GM23338 (cell line): ENCODE measurements around the gene PAX6. TPM values are rescaled to one million over a fixed set of nuclear protein-coding genes. Genes with fewer than 3 reads are reported as not detected.

ENCODE experiments used
- ATAC-seq: fragments of 200-7000 bp; cut with Tn5 transposase; 3 replicates; pipeline ENCODE4 v1.9.1; 2020
- DNase-seq: peaks from one replicate; pipeline ENCODE4 v3.0.0-alpha.2; 2015; ENCODE audit warnings: low spot score
- H2AFZ ChIP-seq: fragments of 200-600 bp; sonication (generic); 2 replicates; pipeline ENCODE4 v1.8.0; 2016; ENCODE audit warnings: antibody characterized with exemption, mild to moderate bottlenecking, moderate library complexity
- H3F3A ChIP-seq: fragments of 200-600 bp; sonication (generic); replicated peaks from 2 replicates; pipeline ENCODE4 v1.8.0; 2017; ENCODE audit warnings: antibody characterized with exemption, mixed run types, low read depth
- H3K27ac ChIP-seq: fragments of 200-600 bp; sonication (generic); 2 replicates; pipeline ENCODE4 v1.6.1; 2016; ENCODE audit warnings: low read depth
- H3K27me3 ChIP-seq: fragments of 200-600 bp; sonication (generic); 2 replicates; pipeline ENCODE4 v1.8.0; 2016; ENCODE audit warnings: mild to moderate bottlenecking, mixed run types, moderate library complexity; ENCODE audit not compliant: insufficient read depth
- H3K36me3 ChIP-seq: fragments of 200-600 bp; sonication (generic); 2 replicates; pipeline ENCODE4 v1.8.0; 2016; ENCODE audit warnings: mild to moderate bottlenecking; ENCODE audit not compliant: insufficient read depth
- H3K4me1 ChIP-seq: fragments of 200-600 bp; sonication (generic); 2 replicates; pipeline ENCODE4 v1.8.0; 2016; ENCODE audit warnings: mild to moderate bottlenecking, moderate library complexity; ENCODE audit not compliant: insufficient read depth
- H3K4me2 ChIP-seq: fragments of 200-600 bp; sonication (generic); 2 replicates; pipeline ENCODE4 v1.7.1; 2017; ENCODE audit warnings: mixed run types
- H3K4me3 ChIP-seq: fragments of 200-600 bp; sonication (generic); 2 replicates; pipeline ENCODE4 v1.6.1; 2016; ENCODE audit warnings: mixed run types
- H3K79me2 ChIP-seq: fragments of 200-600 bp; sonication (generic); replicated peaks from 2 replicates; pipeline ENCODE4 v1.8.0; 2017; ENCODE audit warnings: mild to moderate bottlenecking; ENCODE audit not compliant: insufficient read depth
- H3K9me2 ChIP-seq: fragments of 200-600 bp; sonication (generic); 2 replicates; pipeline ENCODE4 v1.8.0; 2017; ENCODE audit not compliant: insufficient read depth
- H4K20me1 ChIP-seq: fragments of 200-600 bp; sonication (generic); replicated peaks from 2 replicates; pipeline ENCODE4 v1.8.0; 2017; ENCODE audit warnings: mild to moderate bottlenecking; ENCODE audit not compliant: insufficient read depth
- H3K27ac Mint-ChIP-seq: 2 replicates; pipeline ENCODE4 v1.8.0; 2020; ENCODE audit warnings: inconsistent platforms, mild to moderate bottlenecking, moderate library complexity, mixed read lengths
- H3K27me3 Mint-ChIP-seq: 3 replicates; pipeline ENCODE4 v1.8.0; 2022; ENCODE audit warnings: low read depth, mild to moderate bottlenecking, moderate library complexity, mixed read lengths, inconsistent platforms; ENCODE audit not compliant: insufficient read depth, poor library complexity
- H3K36me3 Mint-ChIP-seq: 3 replicates; pipeline ENCODE4 v1.8.0; 2021; ENCODE audit warnings: low read depth, mild to moderate bottlenecking, inconsistent platforms, moderate library complexity, mixed read lengths
- H3K4me1 Mint-ChIP-seq: 3 replicates; pipeline ENCODE4 v1.8.0; 2020; ENCODE audit warnings: mild to moderate bottlenecking, inconsistent platforms, mixed read lengths
- H3K4me3 Mint-ChIP-seq: 3 replicates; pipeline ENCODE4 v1.8.0; 2021; ENCODE audit warnings: moderate library complexity, mild to moderate bottlenecking, inconsistent platforms, mixed read lengths
- H3K9me3 Mint-ChIP-seq: 3 replicates; pipeline ENCODE4 v1.8.0; 2020; ENCODE audit warnings: moderate library complexity, mild to moderate bottlenecking, inconsistent platforms, mixed read lengths
- EZH2 ChIP-seq: fragments of 200-600 bp; sonication (generic); IDR thresholded peaks from one replicate; pipeline ENCODE4 v1.8.0; 2017; ENCODE audit warnings: antibody characterized with exemption, mild to moderate bottlenecking, low read depth; ENCODE audit not compliant: unreplicated experiment
- EZH2phosphoT487 ChIP-seq: fragments of 200-600 bp; sonication (generic); IDR thresholded peaks from one replicate; pipeline ENCODE4 v1.8.1; 2018; ENCODE audit warnings: antibody characterized with exemption; ENCODE audit not compliant: unreplicated experiment
- JUNB ChIP-seq: IDR thresholded peaks from one replicate; pipeline ENCODE4 v1.6.1; 2016; ENCODE audit warnings: antibody characterized with exemption; ENCODE audit not compliant: unreplicated experiment
- NANOG ChIP-seq: IDR thresholded peaks from 2 replicates; pipeline ENCODE4 v1.6.1; 2016; ENCODE audit warnings: antibody characterized with exemption, borderline replicate concordance
- POLR2AphosphoS5 ChIP-seq: IDR thresholded peaks from 2 replicates; pipeline ENCODE4 v1.6.1; 2016; ENCODE audit warnings: antibody characterized with exemption, low read depth
- ZNF114 ChIP-seq: fragments of 250-450 bp; sonication (Bioruptor Pico); IDR thresholded peaks from 2 replicates; pipeline ENCODE4 v1.5.0; 2020; ENCODE audit warnings: mild to moderate bottlenecking, moderate library complexity
- ZNF331 ChIP-seq: fragments of 250-450 bp; sonication (Bioruptor Pico); IDR thresholded peaks from 2 replicates; pipeline ENCODE4 v1.5.0; 2020; ENCODE audit warnings: low read depth, mild to moderate bottlenecking, moderate library complexity
- ZNF462 ChIP-seq: fragments of 250-450 bp; sonication (Bioruptor Pico); IDR thresholded peaks from 2 replicates; pipeline ENCODE4 v1.5.0; 2020; ENCODE audit warnings: mild to moderate bottlenecking, moderate library complexity
- polyA plus RNA-seq: library from polyadenylated mRNA; unstranded; fragments of >200 nt; fragmentation: Nextera tagmentation; extraction: Ambion mirVana; gene quantifications from 2 replicates; pipeline ENCODE4 v1.2.1, GENCODE V29; 2016
- total RNA-seq: library from RNA; depleted of rRNA; stranded (reverse); fragments of >200 nt; shearing (Covaris generic); gene quantifications from 2 replicates; pipeline ENCODE4 v1.2.3, GENCODE V29; 2014

The PAX6 gene
- total and polyA plus RNA-seq, 2 experiments from 2014 or later: 0.17 to 0.45 TPM

GRCh38 chr11:31798057-31798553, 13.0 kb downstream of the PAX6 start (continued):
- TF ChIP-seq ZNF462 (CRISPR knock-in tag): no peak
- TF ChIP-seq POLR2AphosphoS5: no peak

GRCh38 chr11:31797190-31798056, 13.7 kb downstream of the PAX6 start:
- H3K27ac ChIP-seq: no peak overlapping the region
- H3K27me3 Mint-ChIP-seq: peaks cover 72% of the 10 kb centered on the region
- TF ChIP-seq ZNF462 (CRISPR knock-in tag) (no peak), JUNB (no peak), ZNF114 (CRISPR knock-in tag) (no peak), ZNF331 (CRISPR knock-in tag) (no peak), EZH2 (peak; percentile 93), EZH2phosphoT487 (peak; percentile 62), NANOG (no peak)

More at GRCh38 chr11:31797190-31798056, 13.7 kb downstream of the PAX6 start:
- peak overlapping the region; percentile 60 for H3K4me3 ChIP-seq
- H2AFZ ChIP-seq: peak overlapping the region; percentile 75; the same call in 1 of the 2 replicates
- Mint-ChIP-seq H3K36me3 (no peaks in the 10 kb centered on the region; the same call in 2 of the 3 replicates), H3K4me1 (peaks cover 33% of the 10 kb centered on the region), H3K9me3 (no peaks in the 10 kb centered on the region; the same call in 2 of the 3 replicates), H3K4me3 (peak overlapping the region; percentile 68), H3K27ac (no peak overlapping the region)
- peaks cover 92% of the 10 kb centered on the region for H3K27me3 ChIP-seq
- no peaks in the 10 kb centered on the region for H3K9me2 ChIP-seq
- peaks cover 11% of the 10 kb centered on the region for H4K20me1 ChIP-seq
- H3K4me2 ChIP-seq: peak overlapping the region; percentile 91
- no peaks in the 10 kb centered on the region for H3K79me2 ChIP-seq
- peak; percentile 11 for ATAC-seq
- H3K4me1 ChIP-seq: peaks cover 40% of the 10 kb centered on the region
- H3K36me3 ChIP-seq: no peaks in the 10 kb centered on the region
- peaks cover 29% of the 10 kb centered on the region; the same call in 1 of the 2 replicates for H3F3A ChIP-seq
- no peak for DNase-seq
